Measurements from ENCODE around the gene TTBK1. TPM values are rescaled to one million over a fixed set of nuclear protein-coding genes. Genes with fewer than 3 reads are reported as not detected.

TTBK1 gene
- total and polyA plus RNA-seq, 2 donors = 0.05 to 0.09 TPM

GRCh38 chr6:43292763-43293318 is 49.6 kb downstream of the TTBK1 start:
- Histone ChIP-seq H3K4me1 (ENCODE audit: control insufficient read depth in 2 of 2, insufficient read depth in 2 of 2, low read length in 2 of 2) (no peaks in the 10 kb centered on the region), H3K36me3 (ENCODE audit: control insufficient read depth in 2 of 2, insufficient read depth in 2 of 2, low read length in 1 of 2) (no peaks in the 10 kb centered on the region), H3K9me3 (ENCODE audit: control insufficient read depth in 2 of 2, insufficient read depth in 1 of 2, low read length in 1 of 2) (no peaks in the 10 kb centered on the region), H3K27me3 (ENCODE audit: control insufficient read depth in 2 of 2, insufficient read depth in 1 of 2, low read length in 1 of 2) (peaks cover 0 to 20% of the 10 kb centered on the region in 2 donors), H3K4me3 (ENCODE audit: low read length in 2 of 2) (no peak overlapping the region), H3K27ac (ENCODE audit: low read depth in 1 of 2, low read length in 1 of 2) (no peak overlapping the region)
- 94% methylated on average over 5 of the region's 5 CpGs for WGBS
- DNase-seq (ENCODE audit: low read depth in 6 of 9, low spot score in 9 of 9) = no peak

GRCh38 chr6:43293698-43294097 is 50.4 kb downstream of the TTBK1 start:
- no peaks in the 10 kb centered on the region for H3K9me3 ChIP-seq (ENCODE audit: control insufficient read depth in 2 of 2, insufficient read depth in 1 of 2, low read length in 1 of 2)
- WGBS = 92% methylated on average over 3 of the region's 3 CpGs
- DNase-seq (ENCODE audit: low read depth in 6 of 9, low spot score in 9 of 9) = no peak
- H3K27me3 ChIP-seq (ENCODE audit: control insufficient read depth in 2 of 2, insufficient read depth in 1 of 2, low read length in 1 of 2) = peaks cover 0 to 23% of the 10 kb centered on the region in 2 donors
- H3K36me3 ChIP-seq (ENCODE audit: control insufficient read depth in 2 of 2, insufficient read depth in 2 of 2, low read length in 1 of 2) = no peaks in the 10 kb centered on the region
- no peak overlapping the region for H3K27ac ChIP-seq (ENCODE audit: low read depth in 1 of 2, low read length in 1 of 2)
- H3K4me3 ChIP-seq (ENCODE audit: low read length in 2 of 2) = no peak overlapping the region
- no peaks in the 10 kb centered on the region for H3K4me1 ChIP-seq (ENCODE audit: control insufficient read depth in 2 of 2, insufficient read depth in 2 of 2, low read length in 2 of 2)

GRCh38 chr6:43294536-43294935 is 51.3 kb downstream of the TTBK1 start:
- 90% methylated on average over 3 of the region's 3 CpGs for WGBS
- Histone ChIP-seq H3K27me3 (ENCODE audit: control insufficient read depth in 2 of 2, insufficient read depth in 1 of 2, low read length in 1 of 2) (peaks cover 0 to 29% of the 10 kb centered on the region in 2 donors), H3K4me1 (ENCODE audit: control insufficient read depth in 2 of 2, insufficient read depth in 2 of 2, low read length in 2 of 2) (no peaks in the 10 kb centered on the region), H3K4me3 (ENCODE audit: low read length in 2 of 2) (no peak overlapping the region), H3K36me3 (ENCODE audit: control insufficient read depth in 2 of 2, insufficient read depth in 2 of 2, low read length in 1 of 2) (no peaks in the 10 kb centered on the region), H3K9me3 (ENCODE audit: control insufficient read depth in 2 of 2, insufficient read depth in 1 of 2, low read length in 1 of 2) (no peaks in the 10 kb centered on the region), H3K27ac (ENCODE audit: low read depth in 1 of 2, low read length in 1 of 2) (no peak overlapping the region)
- no peak for DNase-seq (ENCODE audit: low read depth in 6 of 9, low spot score in 9 of 9)

- no peaks in the 10 kb centered on the region for H3K36me3 ChIP-seq (ENCODE audit: control insufficient read depth in 2 of 2, insufficient read depth in 2 of 2, low read length in 1 of 2)
- WGBS = over 99% methylated on average over 3 of the region's 3 CpGs
- peaks cover 0 to 35% of the 10 kb centered on the region in 2 donors for H3K27me3 ChIP-seq (ENCODE audit: control insufficient read depth in 2 of 2, insufficient read depth in 1 of 2, low read length in 1 of 2)
- no peak for DNase-seq (ENCODE audit: low read depth in 6 of 9, low spot score in 9 of 9)
- H3K9me3 ChIP-seq (ENCODE audit: control insufficient read depth in 2 of 2, insufficient read depth in 1 of 2, low read length in 1 of 2) = no peaks in the 10 kb centered on the region
- H3K27ac ChIP-seq (ENCODE audit: low read depth in 1 of 2, low read length in 1 of 2) = no peak overlapping the region
- H3K4me1 ChIP-seq (ENCODE audit: control insufficient read depth in 2 of 2, insufficient read depth in 2 of 2, low read length in 2 of 2) = no peaks in the 10 kb centered on the region
- H3K4me3 ChIP-seq (ENCODE audit: low read length in 2 of 2) = no peak overlapping the region
These were observed 52.2 kb downstream of the TTBK1 start for GRCh38 chr6:43295456-43295855.

GRCh38 chr6:43296780-43297497 is 53.7 kb downstream of the TTBK1 start:
- no peak for DNase-seq (ENCODE audit: low read depth in 6 of 9, low spot score in 9 of 9)
- Histone ChIP-seq H3K27ac (ENCODE audit: low read depth in 1 of 2, low read length in 1 of 2) (no peak overlapping the region), H3K36me3 (ENCODE audit: control insufficient read depth in 2 of 2, insufficient read depth in 2 of 2, low read length in 1 of 2) (no peaks in the 10 kb centered on the region), H3K4me3 (ENCODE audit: low read length in 2 of 2) (no peak overlapping the region), H3K9me3 (ENCODE audit: control insufficient read depth in 2 of 2, insufficient read depth in 1 of 2, low read length in 1 of 2) (no peaks in the 10 kb centered on the region), H3K4me1 (ENCODE audit: control insufficient read depth in 2 of 2, insufficient read depth in 2 of 2, low read length in 2 of 2) (no peaks in the 10 kb centered on the region), H3K27me3 (ENCODE audit: control insufficient read depth in 2 of 2, insufficient read depth in 1 of 2, low read length in 1 of 2) (peaks cover 0 to 47% of the 10 kb centered on the region in 2 donors)
- 94% methylated on average over 5 of the region's 5 CpGs for WGBS

GRCh38 chr6:43297644-43298564 is 54.6 kb downstream of the TTBK1 start, which contains the start of gene SLC22A7:
Gene SLC22A7, plus strand, starts transcription at chr6:43298260. Its CDS starts 99 bp downstream, at chr6:43298359.
- H3K4me3 ChIP-seq (ENCODE audit: low read length in 2 of 2) = no peak within 1 kb of the TSS
- H3K27ac ChIP-seq (ENCODE audit: low read depth in 1 of 2, low read length in 1 of 2) = no peak within 1 kb of the TSS
- no peak for DNase-seq (ENCODE audit: low read depth in 6 of 9, low spot score in 9 of 9)
- no peaks in the 10 kb centered on the region for H3K36me3 ChIP-seq (ENCODE audit: control insufficient read depth in 2 of 2, insufficient read depth in 2 of 2, low read length in 1 of 2)
- no peaks in the 10 kb centered on the region for H3K4me1 ChIP-seq (ENCODE audit: control insufficient read depth in 2 of 2, insufficient read depth in 2 of 2, low read length in 2 of 2)
- 82% methylated on average over 10 of the region's 10 CpGs for WGBS
- H3K27me3 ChIP-seq (ENCODE audit: control insufficient read depth in 2 of 2, insufficient read depth in 1 of 2, low read length in 1 of 2) = peaks cover 0 to 47% of the 10 kb centered on the region in 2 donors
- H3K9me3 ChIP-seq (ENCODE audit: control insufficient read depth in 2 of 2, insufficient read depth in 1 of 2, low read length in 1 of 2) = no peaks in the 10 kb centered on the region

GRCh38 chr6:43298565-43299337 is 55.5 kb downstream of the TTBK1 start:
- 86% methylated on average over 12 of the region's 12 CpGs for WGBS
- Histone ChIP-seq H3K4me3 (ENCODE audit: low read length in 2 of 2) (no peak overlapping the region), H3K4me1 (ENCODE audit: control insufficient read depth in 2 of 2, insufficient read depth in 2 of 2, low read length in 2 of 2) (no peaks in the 10 kb centered on the region), H3K9me3 (ENCODE audit: control insufficient read depth in 2 of 2, insufficient read depth in 1 of 2, low read length in 1 of 2) (no peaks in the 10 kb centered on the region), H3K27ac (ENCODE audit: low read depth in 1 of 2, low read length in 1 of 2) (no peak overlapping the region), H3K36me3 (ENCODE audit: control insufficient read depth in 2 of 2, insufficient read depth in 2 of 2, low read length in 1 of 2) (no peaks in the 10 kb centered on the region), H3K27me3 (ENCODE audit: control insufficient read depth in 2 of 2, insufficient read depth in 1 of 2, low read length in 1 of 2) (peaks cover 0 to 47% of the 10 kb centered on the region in 2 donors)
- no peak for DNase-seq (ENCODE audit: low read depth in 6 of 9, low spot score in 9 of 9)

- WGBS = 93% methylated on average over 18 of the region's 18 CpGs
- Histone ChIP-seq H3K9me3 (ENCODE audit: control insufficient read depth in 2 of 2, insufficient read depth in 1 of 2, low read length in 1 of 2) (no peaks in the 10 kb centered on the region), H3K27ac (ENCODE audit: low read depth in 1 of 2, low read length in 1 of 2) (no peak overlapping the region), H3K36me3 (ENCODE audit: control insufficient read depth in 2 of 2, insufficient read depth in 2 of 2, low read length in 1 of 2) (no peaks in the 10 kb centered on the region), H3K4me1 (ENCODE audit: control insufficient read depth in 2 of 2, insufficient read depth in 2 of 2, low read length in 2 of 2) (no peaks in the 10 kb centered on the region), H3K27me3 (ENCODE audit: control insufficient read depth in 2 of 2, insufficient read depth in 1 of 2, low read length in 1 of 2) (peaks cover 0 to 47% of the 10 kb centered on the region in 2 donors), H3K4me3 (ENCODE audit: low read length in 2 of 2) (no peak overlapping the region)
- no peak for DNase-seq (ENCODE audit: low read depth in 6 of 9, low spot score in 9 of 9)
These were observed 56.3 kb downstream of the TTBK1 start for GRCh38 chr6:43299338-43300293.
